Activated naive CD4-positive, alpha-beta T cell treated with anti-CD3 and anti-CD28 coated beads, Interleukin-2, amount 50 U/mL, for 24 hours (primary cell): ENCODE data around the gene HERC5.
A peak's percentile ranks its signal among the peaks of the same experiment; 100 is the strongest.
"Not testable (repeated sequence)": the region's sequence is repeated elsewhere in the genome, so short reads cannot be mapped to it uniquely, and the experiment has no call there.

ENCODE experiments used
- H3K27ac Mint-ChIP-seq: one replicate; pipeline ENCODE4 v1.8.0; 2021; ENCODE audit warnings: mild to moderate bottlenecking, mixed read lengths
- H3K27me3 Mint-ChIP-seq: one replicate; pipeline ENCODE4 v1.8.0; 2021; ENCODE audit warnings: mixed read lengths
- H3K36me3 Mint-ChIP-seq: one replicate; pipeline ENCODE4 v1.8.0; 2021; ENCODE audit warnings: mixed read lengths
- H3K4me1 Mint-ChIP-seq: one replicate; pipeline ENCODE4 v1.8.0; 2021; ENCODE audit warnings: mixed read lengths
- H3K4me3 Mint-ChIP-seq: one replicate; pipeline ENCODE4 v1.8.0; 2021; ENCODE audit warnings: mild to moderate bottlenecking, mixed read lengths
- H3K9me3 Mint-ChIP-seq: one replicate; pipeline ENCODE4 v1.8.0; 2021; ENCODE audit warnings: mixed read lengths

The HERC5 gene

GRCh38 chr4:88441696-88442095 lies 15.2 kb upstream of the HERC5 start:
- Mint-ChIP-seq H3K4me1 (no peaks in the 10 kb centered on the region), H3K4me3 (no peak overlapping the region), H3K36me3 (peaks cover 17% of the 10 kb centered on the region), H3K9me3 (no peaks in the 10 kb centered on the region), H3K27ac (peak overlapping the region; percentile 48), H3K27me3 (no peaks in the 10 kb centered on the region)

GRCh38 chr4:88442689-88443191 lies 14.2 kb upstream of the HERC5 start:
- H3K27me3 Mint-ChIP-seq = no peaks in the 10 kb centered on the region
- no peaks in the 10 kb centered on the region for H3K9me3 Mint-ChIP-seq
- H3K4me3 Mint-ChIP-seq = no peak overlapping the region
- peaks cover 15% of the 10 kb centered on the region for H3K36me3 Mint-ChIP-seq
- H3K4me1 Mint-ChIP-seq = no peaks in the 10 kb centered on the region
- no peak overlapping the region for H3K27ac Mint-ChIP-seq

GRCh38 chr4:88443486-88443885 lies 13.4 kb upstream of the HERC5 start:
- Mint-ChIP-seq H3K27me3 (no peaks in the 10 kb centered on the region), H3K9me3 (no peaks in the 10 kb centered on the region), H3K4me1 (no peaks in the 10 kb centered on the region), H3K4me3 (no peak overlapping the region), H3K36me3 (peaks cover 15% of the 10 kb centered on the region), H3K27ac (no peak overlapping the region)

- Mint-ChIP-seq H3K4me1 (no peaks in the 10 kb centered on the region), H3K27me3 (no peaks in the 10 kb centered on the region)
Measured at GRCh38 chr4:88445252-88445651, 11.7 kb upstream of the HERC5 start.

GRCh38 chr4:88446124-88446523 lies 10.8 kb upstream of the HERC5 start:
- no peak overlapping the region for H3K27ac Mint-ChIP-seq
- H3K36me3 Mint-ChIP-seq = peaks cover 9% of the 10 kb centered on the region
- H3K4me3 Mint-ChIP-seq = no peak overlapping the region
- H3K9me3 Mint-ChIP-seq = no peaks in the 10 kb centered on the region
- H3K4me1 Mint-ChIP-seq = no peaks in the 10 kb centered on the region
- H3K27me3 Mint-ChIP-seq = no peaks in the 10 kb centered on the region

More at GRCh38 chr4:88445252-88445651, 11.7 kb upstream of the HERC5 start:
- H3K36me3 Mint-ChIP-seq = peaks cover 10% of the 10 kb centered on the region
- no peak overlapping the region for H3K4me3 Mint-ChIP-seq
- no peaks in the 10 kb centered on the region for H3K9me3 Mint-ChIP-seq
- no peak overlapping the region for H3K27ac Mint-ChIP-seq

- Mint-ChIP-seq H3K27me3 (no peaks in the 10 kb centered on the region), H3K4me3 (no peak overlapping the region), H3K36me3 (peaks cover 5% of the 10 kb centered on the region), H3K27ac (no peak overlapping the region), H3K9me3 (no peaks in the 10 kb centered on the region), H3K4me1 (no peaks in the 10 kb centered on the region)
Measured at GRCh38 chr4:88447371-88448095, 9.4 kb upstream of the HERC5 start.

GRCh38 chr4:88448211-88448765 lies 8.6 kb upstream of the HERC5 start:
- H3K4me3 Mint-ChIP-seq, H3K36me3 Mint-ChIP-seq, H3K9me3 Mint-ChIP-seq, H3K4me1 Mint-ChIP-seq, H3K27me3 Mint-ChIP-seq, H3K27ac Mint-ChIP-seq: not testable (repeated sequence)

- Mint-ChIP-seq H3K9me3 (no peaks in the 10 kb centered on the region), H3K27me3 (no peaks in the 10 kb centered on the region), H3K4me3 (no peak overlapping the region), H3K27ac (no peak overlapping the region), H3K4me1 (peaks cover 3% of the 10 kb centered on the region), H3K36me3 (peaks cover 2% of the 10 kb centered on the region)
Measured at GRCh38 chr4:88448889-88449288, 8.0 kb upstream of the HERC5 start.

- Mint-ChIP-seq H3K9me3 (no peaks in the 10 kb centered on the region), H3K36me3 (peaks cover 2% of the 10 kb centered on the region), H3K27ac (no peak overlapping the region), H3K4me1 (peaks cover 3% of the 10 kb centered on the region), H3K27me3 (no peaks in the 10 kb centered on the region), H3K4me3 (no peak overlapping the region)
Measured at GRCh38 chr4:88449290-88449689, 7.6 kb upstream of the HERC5 start.

GRCh38 chr4:88451205-88451604 lies 5.7 kb upstream of the HERC5 start:
- H3K4me3 Mint-ChIP-seq = no peak overlapping the region
- no peak overlapping the region for H3K27ac Mint-ChIP-seq
- no peaks in the 10 kb centered on the region for H3K27me3 Mint-ChIP-seq
- H3K9me3 Mint-ChIP-seq = no peaks in the 10 kb centered on the region
- H3K4me1 Mint-ChIP-seq = peaks cover 15% of the 10 kb centered on the region
- H3K36me3 Mint-ChIP-seq = peaks cover 2% of the 10 kb centered on the region

GRCh38 chr4:88452912-88453311 lies 4.0 kb upstream of the HERC5 start:
- Mint-ChIP-seq H3K36me3 (peaks cover 3% of the 10 kb centered on the region), H3K9me3 (no peaks in the 10 kb centered on the region), H3K27me3 (no peaks in the 10 kb centered on the region), H3K27ac (no peak overlapping the region), H3K4me1 (peaks cover 25% of the 10 kb centered on the region), H3K4me3 (no peak overlapping the region)

- no peaks in the 10 kb centered on the region for H3K27me3 Mint-ChIP-seq
- peaks cover 3% of the 10 kb centered on the region for H3K36me3 Mint-ChIP-seq
- peaks cover 45% of the 10 kb centered on the region for H3K4me1 Mint-ChIP-seq
- peak overlapping the region; percentile 95 for H3K4me3 Mint-ChIP-seq
- peak overlapping the region; percentile 63 for H3K27ac Mint-ChIP-seq
- no peaks in the 10 kb centered on the region for H3K9me3 Mint-ChIP-seq
Measured at GRCh38 chr4:88457307-88458103, 586 bp downstream of the HERC5 start.

GRCh38 chr4:88458104-88458740 lies 1.3 kb downstream of the HERC5 start:
- Mint-ChIP-seq H3K4me1 (peaks cover 45% of the 10 kb centered on the region), H3K27ac (peak overlapping the region; percentile 63), H3K36me3 (peaks cover 3% of the 10 kb centered on the region), H3K27me3 (no peaks in the 10 kb centered on the region), H3K9me3 (no peaks in the 10 kb centered on the region), H3K4me3 (peak overlapping the region; percentile 95)

- Mint-ChIP-seq H3K27ac (no peak overlapping the region), H3K27me3 (no peaks in the 10 kb centered on the region), H3K9me3 (no peaks in the 10 kb centered on the region), H3K4me1 (peaks cover 10% of the 10 kb centered on the region), H3K36me3 (peaks cover 27% of the 10 kb centered on the region), H3K4me3 (no peak overlapping the region)
Measured at GRCh38 chr4:88465653-88466192, 8.8 kb downstream of the HERC5 start.

GRCh38 chr4:88467392-88467791 lies 10.5 kb downstream of the HERC5 start:
- H3K36me3 Mint-ChIP-seq = peaks cover 28% of the 10 kb centered on the region
- no peak overlapping the region for H3K27ac Mint-ChIP-seq
- no peak overlapping the region for H3K4me3 Mint-ChIP-seq
- peaks cover 5% of the 10 kb centered on the region for H3K4me1 Mint-ChIP-seq
- H3K27me3 Mint-ChIP-seq = no peaks in the 10 kb centered on the region
- H3K9me3 Mint-ChIP-seq = no peaks in the 10 kb centered on the region
